Islet of Langerhans (tissue), 1 donor: Measurements from ENCODE around the gene TUBB4A.

Experiments
- FAIRE-seq: peaks from one replicate; lab custom pipeline; 2011; peaks lifted over from hg19 to GRCh38; lab: Jason Lieb, UNC

Gene TUBB4A

DNA sequence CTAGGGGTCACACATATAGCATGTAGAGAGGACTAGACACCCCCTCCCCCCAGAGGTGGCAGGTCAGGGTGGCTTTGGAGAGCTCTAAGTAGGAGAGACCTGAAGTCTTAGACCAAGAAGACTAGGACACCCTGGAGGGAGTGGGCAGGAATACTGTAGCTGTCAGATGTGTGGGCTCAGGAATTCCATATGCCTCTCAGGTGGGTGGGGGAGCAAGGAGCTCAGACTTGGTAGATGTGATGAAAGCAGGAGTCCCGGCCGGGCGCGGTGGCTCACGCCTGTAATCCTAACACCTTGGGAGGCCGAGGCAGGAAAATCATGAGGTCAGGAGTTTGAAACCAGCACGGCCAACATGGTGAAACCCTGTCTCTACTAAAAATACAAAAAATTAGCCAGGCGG is 36.4 kb downstream of the TUBB4A start:
- FAIRE-seq: no peak

DNA sequence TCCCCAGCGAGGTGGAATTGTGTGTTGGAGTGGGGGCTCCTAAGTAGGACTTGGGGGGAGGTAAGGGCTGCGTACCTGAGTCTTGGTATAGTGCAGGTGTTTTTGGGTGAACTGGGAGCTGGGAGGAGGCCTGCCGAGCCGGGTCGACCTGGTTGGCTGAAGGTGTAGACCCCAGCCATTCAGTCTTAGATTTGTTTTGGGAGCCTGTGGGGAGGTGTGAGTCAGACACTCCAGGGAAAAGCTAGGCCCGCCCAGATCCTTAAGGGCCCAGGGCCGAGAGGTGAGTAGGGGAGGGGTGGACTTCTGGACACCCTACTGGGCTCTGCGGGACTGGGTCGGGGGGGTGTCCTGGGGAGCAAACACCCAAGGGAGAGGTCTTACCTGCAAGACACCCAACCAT is 37.1 kb downstream of the TUBB4A start:
- no peak for FAIRE-seq

DNA sequence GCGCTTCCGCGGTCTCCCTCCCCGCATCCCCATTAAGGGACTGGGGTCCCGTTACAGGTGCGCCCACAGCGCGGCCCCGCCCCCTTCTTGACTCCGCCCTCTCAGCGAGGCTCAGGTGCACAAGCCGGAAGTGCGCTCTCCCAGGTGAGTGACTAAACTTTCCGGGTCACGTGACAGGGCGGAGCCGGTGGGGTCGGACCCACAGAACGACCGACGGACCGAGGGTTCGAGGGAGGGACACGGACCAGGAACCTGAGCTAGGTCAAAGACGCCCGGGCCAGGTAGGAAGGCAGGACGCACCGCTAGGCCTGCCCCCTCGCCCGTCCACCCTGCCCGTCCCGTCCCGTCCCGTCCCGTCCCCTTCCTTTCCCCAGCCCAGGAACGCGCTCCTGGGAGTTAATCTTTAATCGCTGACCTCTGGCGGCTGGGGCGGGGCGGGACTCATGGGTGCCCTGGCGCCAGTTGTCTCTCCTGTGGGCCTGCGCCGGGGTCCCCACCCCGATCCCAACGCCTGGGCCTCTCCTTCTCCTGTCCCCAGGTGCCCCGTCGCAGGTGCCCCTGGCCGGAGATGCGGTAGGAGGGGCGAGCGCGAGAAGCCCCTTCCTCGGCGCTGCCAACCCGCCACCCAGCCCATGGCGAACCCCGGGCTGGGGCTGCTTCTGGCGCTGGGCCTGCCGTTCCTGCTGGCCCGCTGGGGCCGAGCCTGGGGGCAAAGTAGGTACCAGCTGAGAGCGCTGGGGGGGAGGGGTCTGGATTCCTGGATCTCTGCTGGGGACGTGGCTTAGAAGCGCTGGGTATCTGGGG is 37.8 kb downstream of the TUBB4A start, which contains the start of gene CRB3:
Gene CRB3, plus strand, starts transcription at position 202 of the 804 bp plus-strand sequence. Its CDS starts 431 bp downstream, at position 633.
- FAIRE-seq: no peak

DNA sequence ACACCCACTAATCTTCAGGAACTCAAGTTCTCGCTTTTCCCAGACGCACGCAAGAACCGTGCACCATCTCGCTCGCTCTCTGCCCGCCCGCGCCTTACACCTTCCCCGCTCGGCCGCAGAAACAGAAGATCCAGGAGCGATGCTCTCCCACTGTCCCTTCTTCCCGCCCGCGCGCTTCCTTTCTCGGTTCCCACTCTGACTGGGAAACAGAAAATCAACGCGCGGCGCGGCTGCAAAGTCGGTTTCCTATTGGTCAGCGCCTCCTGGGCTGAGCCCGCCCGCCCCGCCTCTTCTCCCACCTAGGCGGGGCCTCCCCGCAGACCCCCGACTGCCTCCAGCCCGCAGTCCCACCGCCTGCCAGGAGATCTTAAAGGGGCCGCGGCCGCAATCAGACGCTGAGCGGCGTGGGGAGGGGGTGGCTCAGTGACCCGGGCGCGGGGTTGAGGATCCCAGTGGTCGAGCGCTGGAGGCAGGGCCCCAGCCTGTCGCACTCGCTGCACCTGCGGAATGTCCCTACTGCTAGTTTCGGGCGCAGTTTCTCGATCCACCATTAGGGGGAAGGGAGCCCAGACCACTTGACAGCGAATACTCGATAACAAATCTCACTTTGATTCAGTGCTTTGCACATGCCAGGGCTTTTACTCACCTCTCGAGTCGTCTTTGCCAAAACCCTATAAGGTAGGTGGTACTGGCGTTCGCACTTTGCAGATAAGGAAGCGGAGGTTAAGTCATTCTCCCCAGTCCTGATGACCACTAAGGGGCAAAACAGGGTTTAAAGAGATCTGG is 41.8 kb downstream of the TUBB4A start:
- peak; percentile 58 for FAIRE-seq

DNA sequence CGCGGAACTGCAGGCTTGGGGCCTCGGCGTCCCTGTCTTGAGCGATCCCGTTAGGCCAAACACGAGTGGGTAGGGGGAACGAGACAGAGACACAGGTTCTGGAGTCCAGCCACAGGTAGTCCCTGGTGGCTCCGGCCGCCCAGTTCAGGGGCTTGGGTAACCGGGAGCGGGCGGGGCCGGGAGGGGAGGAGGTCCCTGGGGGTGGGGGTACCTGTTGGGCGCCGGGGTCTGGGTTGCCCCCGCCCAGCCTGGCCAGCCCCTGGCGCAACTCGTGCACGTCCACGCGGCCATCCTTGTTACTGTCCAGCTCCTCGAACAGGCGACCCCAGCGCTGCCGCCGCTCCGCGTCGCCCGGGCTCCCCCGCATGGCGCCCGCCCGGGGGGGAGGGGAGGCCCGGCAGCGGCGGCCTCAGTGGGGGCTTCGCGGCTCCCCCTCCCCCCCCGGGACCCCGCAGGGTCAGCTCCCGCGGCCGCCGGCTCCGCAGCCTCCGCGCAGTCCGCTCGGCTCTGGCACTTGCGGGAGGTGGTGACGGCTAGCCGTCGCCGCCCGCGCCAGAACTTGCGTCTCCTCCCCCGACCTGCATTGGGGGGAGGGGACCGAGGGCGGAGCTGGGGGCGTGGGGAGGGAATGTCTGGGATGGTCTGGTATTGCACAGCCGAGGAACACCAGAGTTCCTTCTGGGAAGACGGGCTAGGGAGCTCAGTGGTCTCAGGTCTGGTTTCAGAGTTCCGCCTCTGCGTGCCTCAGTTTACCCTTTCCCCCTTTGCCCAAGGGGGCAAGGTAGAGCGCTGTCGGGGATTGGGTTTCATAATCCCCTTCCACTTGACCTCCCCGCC is 42.6 kb downstream of the TUBB4A start, which contains the start of gene SLC25A23:
Gene SLC25A23, minus strand, starts transcription at position 531 of the 837 bp plus-strand sequence. Its CDS starts 164 bp downstream, at position 367.
- FAIRE-seq: no peak

DNA sequence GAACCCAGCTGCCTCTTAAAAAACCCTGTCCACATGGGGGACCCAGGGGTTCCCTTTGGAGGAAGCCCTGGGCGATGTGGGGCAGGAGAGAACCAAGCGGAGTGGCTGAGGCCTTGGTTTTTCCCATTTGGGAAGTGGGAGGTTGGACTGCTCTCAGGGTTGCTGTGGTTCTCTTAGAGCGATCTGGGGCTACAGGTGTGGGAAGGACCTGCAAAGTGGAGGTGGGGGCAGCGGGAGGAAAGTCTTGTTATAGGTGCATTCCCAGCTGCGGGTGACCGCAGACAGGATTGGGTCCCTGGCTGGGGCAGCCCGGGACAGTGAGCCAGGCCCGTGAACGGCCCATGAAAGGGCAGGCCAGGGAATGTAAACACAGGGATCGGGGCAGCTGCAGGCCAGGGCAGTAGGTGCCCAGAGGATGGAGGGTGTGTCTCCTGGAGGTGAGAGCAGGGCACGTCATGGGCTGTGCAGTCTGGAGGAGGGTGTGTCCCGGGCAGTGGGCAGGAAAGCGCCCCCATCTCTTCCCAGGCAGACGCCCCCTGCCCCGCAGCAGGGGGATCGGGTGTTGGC is 43.3 kb downstream of the TUBB4A start:
- FAIRE-seq: no peak

DNA sequence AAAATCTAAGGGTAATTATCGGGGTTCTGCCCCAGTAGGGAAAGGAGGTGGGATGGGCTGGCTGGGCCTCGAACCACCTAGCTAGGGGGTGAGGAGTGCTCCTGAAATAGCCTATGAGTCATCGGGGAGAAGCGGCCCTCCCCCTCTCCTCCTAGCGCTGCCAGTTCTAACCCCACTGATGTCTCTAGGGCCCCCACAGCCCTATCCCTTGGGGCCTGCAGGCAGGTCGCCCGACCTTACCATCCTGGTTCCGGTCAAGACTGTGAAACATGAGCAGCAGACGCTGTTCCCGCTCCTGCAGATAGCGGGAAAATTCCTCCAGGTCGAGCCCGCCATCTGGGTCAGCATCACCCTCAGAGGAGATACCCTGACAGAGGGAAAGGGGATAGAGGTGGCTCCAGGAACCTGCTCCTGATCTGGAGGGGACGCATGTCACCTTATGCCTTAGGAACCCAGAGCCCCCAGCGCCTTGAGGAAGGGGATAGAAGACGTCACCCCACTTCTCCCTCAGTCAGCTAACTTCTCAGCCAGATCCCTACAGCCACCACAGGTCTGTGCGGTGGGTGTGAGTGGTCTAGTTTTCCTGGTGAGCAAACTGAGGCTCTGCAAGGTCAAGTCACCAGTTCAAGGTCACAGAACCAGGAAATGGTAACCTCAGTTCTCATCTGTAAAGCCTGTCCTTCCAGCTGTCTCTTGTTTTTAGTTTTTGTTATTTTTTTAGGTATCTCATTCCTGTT is 44.0 kb downstream of the TUBB4A start:
- FAIRE-seq: no peak

DNA sequence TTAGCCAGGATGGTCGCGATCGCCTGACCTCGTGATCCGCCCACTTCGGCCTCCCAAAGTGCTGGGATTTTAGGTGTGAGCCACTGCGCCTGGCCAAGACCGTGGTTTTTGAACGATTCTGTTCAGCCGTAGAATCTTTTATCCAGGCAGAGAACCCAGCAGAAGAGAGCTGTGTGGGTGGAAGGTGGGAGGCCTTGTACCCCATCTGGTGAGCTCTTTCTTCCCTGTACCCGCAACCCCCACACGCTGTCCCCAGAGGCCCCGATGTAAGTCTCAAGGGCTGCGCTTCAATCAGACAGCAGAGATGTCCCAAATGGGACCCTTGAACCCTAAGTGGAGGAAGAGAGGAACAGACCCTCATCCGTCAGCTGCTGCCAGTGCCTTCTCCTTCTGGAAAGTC is 46.2 kb downstream of the TUBB4A start:
- no peak for FAIRE-seq

DNA sequence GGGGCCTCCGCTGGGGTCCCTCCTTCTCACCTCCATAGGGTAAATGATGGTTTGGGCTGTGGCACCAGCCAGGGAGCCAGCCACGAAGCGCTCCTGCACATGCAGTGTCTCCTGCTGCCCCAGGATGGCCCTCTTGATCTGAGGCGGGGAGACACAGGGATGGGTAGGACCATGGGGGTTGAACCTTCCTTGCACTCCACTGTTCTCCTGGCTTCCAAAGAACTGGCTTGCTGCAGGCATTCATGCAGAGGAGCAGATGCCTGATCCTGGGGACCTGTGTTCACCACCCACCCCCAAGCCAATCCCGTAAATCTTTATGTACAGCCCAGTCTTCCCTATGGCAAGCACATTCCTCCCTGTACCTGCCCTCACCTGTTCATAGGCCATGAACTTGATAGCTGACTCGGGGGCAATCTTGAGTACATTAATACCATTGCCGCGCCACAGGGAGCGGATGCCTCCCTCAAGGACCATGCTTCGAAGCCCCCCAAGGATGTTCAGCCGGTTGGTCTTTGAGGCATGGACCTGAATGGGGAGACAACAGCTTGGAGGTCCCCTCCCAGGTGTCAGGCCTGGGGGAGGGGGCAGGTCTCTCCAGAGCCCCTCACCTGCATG is 48.1 kb downstream of the TUBB4A start:
- no peak for FAIRE-seq

DNA sequence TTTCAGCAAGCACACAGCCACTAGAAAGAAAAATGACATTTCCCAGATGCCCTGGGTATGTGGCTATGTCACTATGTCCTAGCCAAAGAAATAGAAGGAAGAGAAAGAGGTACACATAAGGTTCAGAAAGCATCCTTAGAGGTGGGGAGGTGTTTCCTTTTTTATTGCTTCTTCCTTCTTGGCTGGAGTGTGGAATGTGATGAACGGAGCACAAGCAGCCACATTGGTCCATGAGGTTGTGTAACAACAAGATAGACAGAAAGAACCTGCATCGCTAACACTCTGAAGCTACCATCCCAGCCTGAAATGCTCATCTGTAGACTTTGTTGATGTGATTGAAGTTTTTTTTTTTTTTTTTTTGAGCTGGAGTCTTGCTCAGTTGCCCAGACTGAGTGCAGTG is 49.2 kb downstream of the TUBB4A start:
- no peak for FAIRE-seq

DNA sequence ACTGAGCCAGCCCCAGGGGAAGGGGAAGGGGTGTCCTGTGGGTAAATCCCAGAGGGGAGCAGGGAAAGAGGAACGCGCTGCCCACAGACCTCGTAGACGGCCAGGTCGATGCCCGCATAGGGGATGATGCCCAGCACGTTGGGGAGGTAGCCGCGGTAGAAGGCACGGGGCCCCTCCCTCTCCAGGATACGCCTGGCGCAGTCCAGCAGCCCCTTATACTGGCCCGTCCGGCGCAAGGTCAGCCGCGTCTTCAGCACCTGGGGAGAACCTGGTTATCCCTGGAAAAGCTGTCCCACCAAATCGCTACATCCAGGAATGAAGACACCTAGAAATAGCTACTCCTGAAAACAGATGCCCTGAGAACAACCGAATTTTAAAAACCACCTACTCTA is 49.9 kb downstream of the TUBB4A start:
- FAIRE-seq: no peak

DNA sequence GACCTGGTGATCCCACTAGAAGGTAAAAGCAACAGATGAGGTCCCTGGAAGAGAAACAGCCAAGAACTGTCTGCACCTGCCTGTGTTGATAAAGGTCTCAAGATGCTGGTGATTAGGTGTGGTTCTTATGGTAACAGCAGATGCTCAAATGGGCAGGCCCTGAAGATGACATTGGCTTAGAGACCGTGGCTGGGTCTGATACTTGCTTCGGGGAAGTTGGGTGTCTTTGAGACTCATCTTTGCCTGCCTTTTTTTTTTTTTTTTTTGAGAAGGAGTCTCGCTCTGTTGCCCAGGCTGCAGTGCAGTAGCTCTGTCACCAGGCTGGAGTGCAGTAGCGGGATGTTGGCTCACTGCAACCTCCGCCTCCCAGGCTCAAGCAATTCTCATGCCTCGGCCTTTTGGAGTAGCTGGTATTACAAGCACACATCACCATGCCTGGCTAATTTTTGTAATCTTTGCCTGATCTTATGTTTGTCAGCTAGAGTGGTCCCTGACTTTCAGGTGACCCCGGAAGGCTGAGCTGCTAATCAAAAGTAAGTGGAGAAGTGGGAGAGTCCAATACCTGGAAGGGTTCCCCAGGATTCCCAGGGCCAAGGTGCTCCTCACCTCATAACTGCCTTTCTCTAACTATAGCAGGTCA is 50.4 kb downstream of the TUBB4A start:
- no peak for FAIRE-seq

DNA sequence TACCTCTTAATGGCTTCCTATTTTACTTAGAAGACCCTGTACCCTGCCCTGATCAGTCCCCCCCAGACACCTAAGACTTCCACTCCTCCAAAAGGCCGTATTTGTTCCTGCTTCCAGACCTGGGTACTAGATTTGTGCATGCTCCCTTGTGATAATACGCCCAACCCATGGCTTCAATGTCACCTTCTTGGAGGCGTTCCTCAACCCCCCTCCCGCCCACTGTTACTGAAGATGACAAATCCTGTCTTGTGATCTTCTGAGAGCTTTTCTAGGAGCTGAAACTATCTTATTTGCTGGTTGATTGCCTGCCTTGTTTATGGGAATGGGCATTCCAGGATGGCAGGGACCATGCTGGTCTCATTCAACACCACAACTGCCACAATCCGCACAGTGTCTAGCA is 51.9 kb downstream of the TUBB4A start:
- FAIRE-seq: no peak

DNA sequence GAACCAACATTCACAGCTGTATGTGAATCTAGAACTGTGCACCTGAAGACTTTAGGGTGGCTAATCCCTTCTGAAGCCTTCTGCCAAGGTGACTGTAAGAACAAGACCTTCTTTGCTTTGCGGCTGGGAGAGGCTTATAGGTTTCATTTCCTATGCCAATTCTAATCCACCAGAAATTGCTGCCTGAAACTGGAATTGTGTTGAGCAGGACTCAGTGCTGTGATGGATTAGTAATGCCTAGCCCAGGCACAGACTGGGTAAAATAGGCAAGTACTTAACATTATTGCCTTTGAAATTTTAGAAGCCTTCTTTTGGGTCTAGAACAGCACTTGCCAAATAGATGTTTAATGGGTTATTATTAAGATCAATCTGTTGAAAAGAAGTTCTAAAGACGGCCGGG is 54.1 kb downstream of the TUBB4A start:
- FAIRE-seq: no peak

DNA sequence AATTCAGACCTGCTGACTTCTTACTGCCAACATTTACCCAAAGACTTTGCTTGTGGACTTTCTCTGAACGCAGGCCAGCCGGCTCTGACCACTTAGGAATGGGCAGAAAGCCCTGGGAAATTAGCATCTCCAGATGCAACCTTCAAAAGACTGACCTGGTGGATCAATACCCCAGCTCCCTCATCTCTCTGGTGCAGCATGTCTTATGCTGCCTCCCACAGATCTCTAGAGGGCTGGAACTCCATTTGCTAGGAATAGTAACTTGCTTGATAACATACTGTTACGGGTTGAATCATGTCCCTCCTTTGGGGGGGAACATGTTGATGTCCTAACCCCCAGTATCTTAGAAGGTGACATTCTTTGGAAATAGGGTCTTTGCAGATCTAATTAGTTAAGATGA is 55.7 kb downstream of the TUBB4A start:
- no peak for FAIRE-seq
